ENCODE results near the gene HS6ST1.
A peak's percentile ranks its signal among the peaks of the same experiment; 100 is the strongest.
"Not testable (repeated sequence)": the region's sequence is repeated elsewhere in the genome, so short reads cannot be mapped to it uniquely, and the experiment has no call there.

HS6ST1 gene

DNA sequence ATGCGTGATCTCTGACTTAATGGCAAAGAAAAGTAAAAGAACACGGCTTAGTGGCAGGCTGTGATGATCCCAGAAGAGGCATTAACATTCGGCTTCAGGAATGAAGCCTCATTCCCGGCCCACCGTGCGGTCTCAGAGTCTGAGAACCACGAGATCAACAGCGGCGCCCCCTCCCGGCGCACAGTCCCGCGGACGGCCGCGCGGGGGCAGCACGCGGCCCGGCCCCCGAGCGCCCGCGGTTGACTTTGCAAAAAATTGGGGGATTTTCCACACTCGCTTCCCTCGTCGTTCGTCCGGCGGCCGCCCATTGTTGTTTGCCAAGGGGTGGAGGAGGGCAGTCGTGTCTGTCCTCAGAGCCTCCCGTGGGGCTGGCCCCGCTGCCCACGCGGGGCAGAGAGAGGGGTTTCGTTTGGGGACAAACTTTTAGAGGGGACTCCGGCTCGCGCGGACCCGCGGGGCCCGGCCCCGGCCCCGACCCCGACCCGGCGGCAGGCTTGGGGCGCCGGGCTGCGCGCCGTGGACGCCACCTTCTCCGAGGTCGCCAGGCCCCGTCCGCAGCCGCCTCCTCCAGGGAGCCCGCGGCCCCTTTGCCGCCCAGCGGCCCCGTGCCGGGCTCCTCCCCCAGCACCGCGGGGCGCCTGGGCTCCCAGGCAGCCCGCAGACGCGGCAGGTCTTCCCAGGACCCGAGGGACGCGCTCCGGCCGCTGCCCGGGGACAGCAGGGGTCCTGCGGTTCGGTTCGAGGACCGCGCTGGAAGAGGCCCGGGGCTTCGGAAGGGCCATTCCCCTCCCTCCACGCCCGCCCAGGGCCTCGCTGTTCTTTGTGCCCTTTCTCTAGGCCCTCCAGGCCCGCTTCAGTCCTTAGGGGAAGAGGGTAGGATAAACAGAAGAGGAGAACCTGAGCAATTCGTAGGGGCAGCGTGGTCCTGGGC is 3.4 kb upstream of the HS6ST1 start:
- DNase-seq (ENCODE audit: low spot score), result peak; percentile 84

DNA sequence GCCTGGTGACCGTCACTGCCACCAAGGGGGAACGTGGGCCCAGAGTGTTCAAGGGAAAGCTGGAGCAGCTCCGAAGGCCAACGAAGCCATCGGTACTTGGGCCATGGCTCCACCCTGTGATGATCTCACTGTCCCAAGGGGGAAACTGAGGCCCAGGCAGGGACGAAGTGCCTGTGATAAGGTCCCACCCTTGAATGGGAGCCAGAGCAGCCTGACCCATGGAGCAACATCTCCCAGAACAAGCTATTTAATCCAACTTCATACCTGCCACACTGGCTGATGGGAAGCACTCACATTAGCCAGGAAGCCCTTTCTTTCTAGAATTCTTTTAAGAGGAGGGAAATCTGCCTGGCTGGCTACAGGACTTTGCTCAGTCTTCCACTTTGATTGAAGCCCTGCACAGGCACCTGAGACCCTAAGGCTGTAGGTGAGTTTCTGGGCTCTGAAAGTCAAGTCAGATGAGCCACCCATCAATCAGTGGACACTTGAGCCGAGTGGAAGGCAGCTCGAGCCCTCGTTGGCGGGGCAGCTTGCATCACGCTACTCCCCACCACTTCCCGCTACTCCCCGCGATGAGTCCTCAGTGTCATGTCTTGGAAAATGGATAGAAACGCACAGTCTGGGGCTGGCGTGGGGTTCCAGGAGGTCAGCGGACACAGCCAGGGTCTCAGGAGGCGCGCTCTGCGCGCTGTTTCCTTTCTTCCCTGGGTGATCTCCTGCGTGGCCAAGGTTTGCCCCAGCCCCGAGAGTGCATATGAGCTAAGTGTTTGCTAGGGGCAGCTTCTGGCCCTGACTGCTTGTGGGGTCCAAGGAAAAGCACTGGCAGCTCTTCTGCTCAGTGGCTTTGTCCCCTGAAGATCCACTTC is 2.5 kb upstream of the HS6ST1 start:
- no peak for DNase-seq (ENCODE audit: low spot score)

DNA sequence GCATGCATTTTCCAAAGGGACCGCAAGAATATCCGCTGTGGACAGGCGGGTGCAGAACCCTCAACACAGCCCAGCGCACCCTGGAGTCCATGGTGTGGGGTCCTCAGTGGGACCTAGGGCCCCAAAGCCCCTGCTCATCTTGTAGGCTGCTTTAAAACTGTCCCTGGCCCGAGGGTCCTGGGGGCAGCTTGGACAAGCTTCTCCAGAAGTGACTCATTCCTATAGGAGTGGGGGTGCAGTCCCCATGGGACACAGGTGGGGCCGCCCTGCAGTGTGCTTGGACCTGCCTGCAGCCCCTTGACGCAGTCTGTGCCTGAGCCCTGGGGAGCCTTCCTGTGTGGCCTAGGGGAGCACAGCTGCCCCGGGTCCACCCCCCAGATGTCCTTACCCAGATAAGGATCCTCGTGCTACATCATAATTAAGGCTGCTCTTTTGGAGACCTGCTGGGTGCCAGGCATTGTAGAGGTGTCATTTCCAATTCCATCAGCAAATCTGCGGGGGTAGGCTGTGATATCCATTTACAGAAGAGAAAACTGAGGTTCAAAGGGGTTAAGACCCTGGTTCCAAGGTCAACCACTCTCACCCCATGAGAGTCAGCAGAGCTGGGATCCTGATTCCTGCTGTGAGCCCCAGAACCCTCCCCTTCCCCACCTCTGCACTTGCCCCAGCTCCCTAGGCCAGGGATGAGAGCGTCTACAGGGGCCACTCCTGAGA is 1.7 kb upstream of the HS6ST1 start:
- no peak for DNase-seq (ENCODE audit: low spot score)

DNA sequence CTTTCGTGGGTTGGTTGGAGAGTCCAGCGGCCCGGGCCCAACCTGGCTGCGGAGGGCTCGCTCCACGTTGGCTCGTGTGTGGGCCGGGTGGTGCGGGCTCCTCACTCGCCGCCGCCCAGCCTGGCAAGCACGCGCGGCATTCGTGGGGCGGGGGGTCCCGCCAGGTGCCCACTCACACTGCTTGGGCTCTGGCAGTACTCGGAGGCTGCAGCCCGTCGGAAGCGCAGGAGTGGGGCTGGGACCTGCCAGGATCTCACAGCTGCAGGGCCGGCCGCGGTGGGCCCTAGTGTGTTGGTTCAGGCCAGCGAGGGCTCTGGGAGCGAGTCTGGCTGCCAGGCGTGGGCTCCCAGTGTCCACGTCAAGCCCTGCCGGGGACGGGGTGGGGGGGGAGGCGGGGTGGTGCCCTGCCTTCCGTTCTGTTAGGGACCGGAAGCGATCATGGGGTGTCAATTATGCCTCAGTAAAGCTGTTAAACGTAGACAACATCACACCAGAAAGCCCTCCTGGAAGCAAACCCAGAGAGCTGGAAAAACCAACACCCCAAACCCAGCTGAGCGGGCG is 1.0 kb upstream of the HS6ST1 start:
- no peak for DNase-seq (ENCODE audit: low spot score)

DNA sequence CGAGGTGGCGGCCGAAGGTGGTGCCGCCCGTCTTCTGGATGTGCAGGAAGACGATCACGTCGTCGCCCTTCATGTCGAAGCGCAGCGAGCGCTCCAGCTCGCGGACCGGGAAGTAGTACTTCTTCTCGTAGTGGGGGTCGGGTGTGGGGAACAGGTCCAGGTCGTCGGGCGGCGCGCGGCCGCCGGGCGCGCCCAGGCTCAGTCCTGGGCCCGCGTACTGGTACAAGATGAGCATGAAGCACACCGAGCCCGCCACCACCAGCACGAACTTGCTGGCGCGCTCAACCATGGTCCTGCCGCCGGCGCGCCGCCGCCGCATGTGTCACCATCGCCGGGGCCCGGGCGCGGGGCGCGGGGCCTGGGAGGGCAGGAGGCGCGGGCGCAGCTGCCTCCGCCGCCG is 423 bp downstream of the HS6ST1 start:
- DNase-seq (ENCODE audit: low spot score), result peak; percentile 26

DNA sequence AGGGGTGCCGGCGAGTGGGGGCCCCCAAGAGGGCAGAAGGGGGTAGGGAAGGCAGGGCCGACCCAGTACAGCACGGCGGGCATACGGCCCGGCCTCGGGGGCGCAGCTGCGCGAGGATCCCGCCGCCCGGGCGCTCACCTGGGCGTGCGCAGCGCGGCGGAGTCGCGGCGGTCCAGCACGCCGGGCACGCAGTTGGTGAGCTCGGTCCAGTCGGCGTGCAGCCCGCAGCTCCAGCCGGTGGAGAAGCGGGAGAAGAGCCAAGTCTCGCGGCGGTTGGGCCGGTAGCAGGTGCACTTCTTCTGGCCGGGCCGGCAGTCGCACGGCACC is 806 bp downstream of the HS6ST1 start:
- DNase-seq (ENCODE audit: low spot score), result not testable (repeated sequence)

DNA sequence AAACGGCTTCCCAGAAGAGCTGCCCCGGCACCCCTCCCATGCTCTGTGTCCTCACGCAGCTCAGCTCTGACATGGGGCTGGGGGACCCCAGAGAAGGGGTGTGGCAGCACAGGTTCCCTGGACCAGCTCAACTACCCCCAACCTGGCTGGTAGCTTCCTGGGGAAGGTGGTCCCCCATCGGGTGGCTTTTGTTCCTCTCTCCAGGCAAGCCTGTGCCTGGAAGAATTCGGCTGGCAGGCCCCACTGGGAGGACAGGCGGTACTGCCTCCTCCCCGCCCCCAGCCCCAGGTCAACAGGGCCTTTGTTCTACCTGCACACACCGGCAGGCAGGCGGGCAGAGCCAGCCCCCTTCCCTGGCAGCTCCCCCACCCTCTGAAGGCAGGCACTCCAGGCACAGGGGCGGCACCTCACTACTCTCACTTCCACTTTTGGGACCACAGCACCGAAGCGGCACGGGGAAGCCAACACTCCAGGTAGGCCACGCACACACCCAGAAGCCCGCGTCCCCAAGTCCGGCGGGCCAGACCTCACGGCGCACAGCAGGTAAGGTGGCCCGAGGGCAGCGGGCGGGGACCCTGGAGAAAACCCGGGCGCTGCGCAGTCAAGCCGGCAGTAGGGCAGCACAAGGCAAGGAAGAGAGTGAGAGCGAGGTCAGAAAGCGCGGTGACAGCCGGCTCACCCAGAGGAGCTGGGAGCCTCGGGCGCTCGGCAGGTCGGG is 1.3 kb downstream of the HS6ST1 start:
- DNase-seq (ENCODE audit: low spot score), result peak; percentile 20

DNA sequence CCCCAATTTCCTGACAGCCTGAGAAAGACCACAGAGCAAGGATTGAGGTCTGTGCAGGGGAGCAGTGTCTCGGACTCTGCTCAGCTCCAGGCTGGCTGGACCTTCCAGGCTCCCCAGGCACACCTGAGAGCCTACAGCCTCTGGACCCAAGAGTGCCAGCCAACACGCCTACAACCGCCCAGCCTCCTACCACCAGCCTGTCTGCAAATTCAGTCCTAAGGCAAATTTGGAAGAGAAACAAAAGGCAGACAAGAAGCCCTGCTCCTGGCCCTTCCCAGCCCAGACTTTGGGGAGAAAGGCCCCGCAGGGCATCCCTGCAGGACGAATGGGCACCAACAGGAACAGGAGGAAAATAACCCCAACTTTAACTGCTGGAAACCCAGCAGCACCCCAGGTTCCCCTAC is 1.9 kb downstream of the HS6ST1 start:
- DNase-seq (ENCODE audit: low spot score), result peak; percentile 6

DNA sequence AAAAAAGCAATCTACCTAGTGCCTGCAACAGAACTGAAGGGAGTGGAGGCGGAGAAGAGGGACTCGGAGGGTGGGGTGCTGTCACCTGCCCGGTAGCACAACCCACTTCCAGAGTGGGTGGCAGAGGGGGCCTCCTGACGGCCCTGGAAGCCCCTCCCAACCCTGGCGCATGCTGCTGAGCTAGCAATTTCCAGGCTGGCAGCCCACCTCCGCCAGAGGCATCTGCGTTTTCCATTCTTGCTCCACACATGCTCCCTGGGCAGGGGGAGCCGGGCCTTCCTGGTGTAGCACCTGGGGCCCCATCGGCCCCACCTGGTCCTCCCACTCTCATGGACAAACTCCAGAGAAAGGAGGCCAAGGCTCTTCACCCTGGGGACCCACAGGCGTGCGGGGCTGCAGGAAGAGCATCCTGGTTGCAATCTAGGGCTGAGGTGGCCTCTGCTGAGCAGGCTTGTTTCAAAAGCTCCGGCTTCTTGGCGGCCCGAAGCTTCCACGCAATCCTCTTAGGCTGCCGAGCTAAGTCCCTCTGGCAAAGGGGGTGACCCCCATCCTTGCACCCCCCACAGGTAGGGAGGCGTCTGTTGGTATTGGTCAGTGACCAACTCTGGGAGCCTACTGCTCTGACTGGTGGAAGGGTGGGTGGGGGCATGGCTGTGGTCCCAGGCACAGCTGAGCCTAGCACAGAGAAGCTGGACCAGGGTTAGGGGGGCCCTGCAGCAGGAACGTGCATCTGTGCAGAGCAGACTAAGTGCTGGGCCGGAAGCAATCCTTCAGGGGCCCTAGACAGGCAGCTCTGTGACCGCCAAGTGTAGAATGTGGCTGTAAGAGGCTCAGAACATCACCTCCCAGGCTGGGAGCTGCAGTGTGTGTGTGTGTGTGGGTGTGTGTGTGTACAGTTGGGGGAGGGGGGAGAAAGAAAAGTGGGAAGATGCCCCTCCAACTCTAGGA is 2.6 kb downstream of the HS6ST1 start:
- DNase-seq (ENCODE audit: low spot score), result peak; percentile 29

DNA sequence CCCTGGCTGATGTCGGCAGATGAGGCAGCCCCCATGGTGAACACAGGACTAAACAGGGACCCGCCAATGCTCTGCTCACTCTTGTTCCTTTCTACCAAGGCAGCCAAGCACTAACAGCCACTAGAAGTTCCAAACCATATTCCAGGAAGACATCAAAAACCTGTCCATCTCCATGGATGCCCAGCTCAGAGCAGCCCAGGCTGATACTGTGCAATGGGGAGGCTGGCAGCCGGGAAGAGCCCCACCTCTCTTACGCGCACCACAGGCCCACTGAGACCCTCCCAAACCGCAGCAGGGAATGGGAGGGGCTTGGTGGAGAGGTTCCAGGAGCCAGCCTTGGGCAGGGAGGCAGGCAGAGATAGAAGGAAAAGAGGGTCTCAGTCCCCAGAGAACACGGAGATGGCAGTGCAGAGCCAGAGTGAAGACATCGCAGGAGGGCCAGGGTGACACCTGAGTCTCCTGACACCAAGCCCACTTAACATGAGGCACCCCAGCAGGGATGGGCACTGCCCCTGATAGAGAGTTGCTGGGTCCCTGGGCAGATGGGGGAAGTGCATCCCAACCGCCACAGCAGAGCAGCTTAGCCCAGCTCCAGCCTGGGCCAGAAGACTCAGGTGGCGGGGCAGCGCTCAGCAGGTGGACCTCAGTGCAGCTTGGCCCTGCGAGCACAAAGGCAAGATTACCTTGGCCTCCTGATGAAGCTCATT is 3.4 kb downstream of the HS6ST1 start:
- no peak for DNase-seq (ENCODE audit: low spot score)

DNA sequence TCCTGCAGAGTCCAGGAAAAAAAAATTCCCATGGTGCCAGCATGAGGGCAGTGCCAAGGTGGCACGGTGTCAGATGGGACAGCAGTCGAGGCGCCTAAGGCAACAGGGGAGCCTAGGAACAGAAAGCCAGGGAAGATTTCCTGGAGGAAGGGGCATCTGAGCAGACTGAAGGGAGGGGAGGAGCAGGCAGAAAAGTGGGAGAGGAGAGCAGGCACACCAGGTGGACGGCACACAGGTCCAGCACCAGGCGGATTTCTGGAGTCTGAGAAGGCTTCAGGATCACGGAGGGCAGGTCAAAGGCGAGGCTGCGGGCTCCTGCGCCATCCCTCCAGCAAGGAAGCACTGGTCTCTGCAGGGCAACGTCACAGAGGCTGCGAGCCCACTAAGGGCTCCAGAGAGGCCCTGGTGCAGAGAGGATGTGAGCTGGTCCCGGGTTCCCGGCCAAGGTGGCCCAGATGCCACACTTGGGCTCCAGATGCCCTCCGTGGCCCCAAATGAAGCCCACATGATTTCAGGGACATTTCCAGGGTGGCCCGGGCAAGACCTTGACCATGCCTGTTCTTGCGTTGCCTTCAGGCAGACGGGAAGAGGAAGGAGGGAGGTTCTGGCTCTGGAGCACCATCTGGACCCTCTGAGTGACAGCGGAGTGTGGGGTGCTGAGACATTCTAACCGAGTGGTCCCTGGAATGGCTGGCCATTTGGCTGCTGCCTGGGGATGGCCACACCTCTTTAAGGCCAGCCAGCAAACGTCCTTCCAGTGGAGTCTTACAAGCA is 4.1 kb downstream of the HS6ST1 start:
- DNase-seq (ENCODE audit: low spot score), result no peak

DNA sequence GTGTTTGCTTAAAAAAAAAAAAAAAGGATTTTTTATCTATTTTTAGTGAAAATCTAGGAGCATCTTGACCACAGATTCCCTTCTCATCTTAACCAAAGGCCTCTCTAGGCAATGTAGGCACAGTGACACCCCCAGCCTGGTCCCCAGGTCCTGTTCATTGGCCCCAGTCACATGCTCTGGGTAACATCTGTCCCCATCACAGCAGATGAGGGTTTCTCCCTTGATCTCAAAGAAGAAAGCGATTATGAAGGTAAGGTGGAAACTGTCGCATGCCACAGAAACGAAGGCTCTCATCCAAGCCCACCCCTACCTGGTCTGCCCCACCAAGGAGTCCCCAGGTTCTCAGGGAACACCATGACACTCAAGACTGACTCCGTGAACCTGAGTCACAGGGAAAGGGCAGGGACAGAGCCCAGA is 4.7 kb downstream of the HS6ST1 start:
- no peak for DNase-seq (ENCODE audit: low spot score)

DNA sequence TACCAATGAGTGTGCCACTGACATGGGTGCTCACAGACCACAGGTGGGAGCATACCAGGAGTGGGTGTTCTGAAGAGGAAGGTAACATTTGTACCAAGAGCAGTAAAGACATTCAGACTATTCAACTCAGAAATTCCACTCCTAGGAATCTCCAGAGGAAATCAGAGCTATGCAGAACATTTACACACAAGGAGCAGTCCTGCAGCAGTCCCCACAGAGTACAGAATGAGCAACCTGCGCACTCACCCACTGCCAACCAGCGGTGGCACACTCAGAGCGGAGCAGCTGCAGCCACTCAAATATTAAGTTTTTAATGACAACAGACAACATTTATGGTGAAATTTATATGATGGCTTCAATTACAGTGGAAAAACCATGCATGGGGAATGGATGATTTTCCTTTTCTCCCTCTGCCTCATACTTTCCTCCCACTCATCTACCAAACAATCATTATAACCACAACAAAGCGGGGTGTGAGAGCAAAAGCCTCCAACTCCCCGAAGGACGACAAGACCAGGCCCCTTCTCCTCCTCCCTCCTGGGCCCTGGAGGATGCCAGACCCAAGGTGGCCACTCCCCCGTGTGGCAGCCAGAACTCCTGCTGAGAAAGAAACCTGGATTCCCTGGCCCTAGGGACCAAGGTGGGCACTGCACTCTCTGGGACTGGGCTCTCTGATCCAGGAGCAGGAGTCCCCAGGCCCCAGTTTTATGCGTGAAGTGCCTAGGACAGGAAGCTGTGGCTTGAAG is 5.4 kb downstream of the HS6ST1 start:
- DNase-seq (ENCODE audit: low spot score), result peak; percentile 39

DNA sequence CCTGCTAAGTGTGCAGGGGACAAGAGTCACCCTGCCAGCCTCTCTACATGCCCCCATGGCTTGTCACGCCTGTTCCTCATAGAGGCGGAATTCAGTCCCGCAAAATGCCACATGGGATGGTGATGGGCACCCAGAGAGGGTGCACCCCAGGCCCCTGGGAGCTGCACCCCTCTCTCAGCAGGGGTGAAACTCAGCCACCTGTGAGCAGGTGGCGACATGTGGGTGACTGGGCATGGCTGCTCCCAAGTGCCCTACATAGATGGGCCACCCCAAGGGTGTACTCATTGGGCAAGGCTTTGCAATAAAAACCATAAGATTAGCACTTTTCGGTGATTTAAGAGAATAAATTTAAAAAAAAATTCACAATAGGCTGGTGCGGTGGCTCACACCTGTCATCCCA is 6.3 kb downstream of the HS6ST1 start:
- no peak for DNase-seq (ENCODE audit: low spot score)

DNA sequence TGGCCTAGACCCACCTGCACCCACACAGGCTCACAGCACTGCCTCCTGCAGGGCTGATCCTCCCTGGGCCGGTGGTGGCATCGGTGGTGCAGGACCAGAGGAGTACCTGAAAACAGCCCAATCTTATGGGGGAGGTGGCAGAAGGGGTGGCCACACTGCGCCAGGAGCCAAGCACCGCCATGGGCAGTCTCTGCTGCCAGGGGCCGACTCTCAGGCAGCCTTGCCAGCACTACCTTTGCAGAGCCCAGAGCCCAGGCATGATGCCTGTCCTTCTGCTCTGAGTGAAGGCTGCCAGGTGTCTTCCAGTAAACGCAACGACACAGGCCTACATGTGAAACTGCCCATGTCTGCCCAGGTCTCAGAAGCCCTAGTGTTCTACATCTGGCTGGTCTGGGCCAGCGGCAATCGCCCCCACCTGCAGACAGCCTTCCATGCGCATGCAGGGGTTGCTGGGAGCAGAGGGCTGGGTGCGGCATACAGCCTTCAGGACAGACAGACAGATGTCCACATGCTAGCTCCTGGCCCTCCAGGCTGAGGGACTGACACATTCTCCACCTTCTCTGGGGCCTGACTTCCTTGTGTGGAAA is 6.8 kb downstream of the HS6ST1 start:
- no peak for DNase-seq (ENCODE audit: low spot score)

DNA sequence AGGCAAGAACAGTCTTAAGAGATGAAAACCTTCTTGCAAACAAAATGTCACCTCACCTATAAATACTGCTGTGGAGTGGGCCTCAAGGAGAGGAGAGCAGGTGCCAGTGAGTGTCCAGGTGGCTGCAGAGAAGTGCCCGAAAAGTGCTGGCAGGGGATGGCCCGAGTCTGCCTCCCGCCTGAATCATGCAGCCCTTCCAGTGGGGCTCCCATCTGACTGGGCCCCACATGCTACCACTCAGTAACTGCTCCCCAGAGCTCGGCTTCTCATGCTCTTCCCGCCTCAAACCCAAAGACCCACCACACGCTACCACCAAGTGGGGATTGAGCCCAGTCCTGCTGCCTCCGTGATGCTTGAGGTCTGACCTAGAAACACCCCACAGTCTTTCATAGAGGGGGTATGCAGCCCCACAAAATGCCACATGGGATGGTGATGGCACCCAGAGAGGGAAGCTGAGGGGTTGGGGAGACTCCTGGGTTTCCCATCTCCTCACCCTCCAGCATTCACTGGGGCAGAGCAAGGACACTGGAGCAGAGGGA is 7.4 kb downstream of the HS6ST1 start:
- no peak for DNase-seq (ENCODE audit: low spot score)

DNA sequence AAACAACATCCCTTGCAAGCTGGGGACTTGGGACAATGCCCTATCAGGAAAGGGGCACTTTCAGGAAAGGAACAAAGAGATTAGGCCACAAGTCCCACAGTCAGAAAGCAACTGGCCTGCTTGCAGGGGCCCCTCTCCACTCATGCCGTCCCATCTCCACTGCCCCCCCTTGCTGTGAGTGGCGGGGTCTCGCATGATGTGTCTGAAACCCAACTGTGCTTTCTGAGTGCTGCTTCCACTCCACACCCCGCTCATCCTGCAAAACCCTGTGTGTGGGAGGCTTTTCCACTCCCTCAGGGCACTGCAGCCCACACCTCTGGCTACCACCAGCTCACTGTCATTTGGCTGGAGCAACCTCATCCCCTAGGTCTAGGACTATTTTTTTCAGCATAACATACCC is 7.9 kb downstream of the HS6ST1 start:
- DNase-seq (ENCODE audit: low spot score), result no peak

Data from kidney tubule cell (primary cell).